Tracheal epithelial cell (primary cell): ENCODE results near the gene MATN4. TPM values are rescaled to one million over a fixed set of nuclear protein-coding genes. Genes with fewer than 3 reads are reported as not detected.

Experiments
- total RNA-seq: library from RNA; depleted of rRNA; stranded (reverse); fragments of >200 nt; gene quantifications from 2 replicates; pipeline ENCODE4 v1.2.1, GENCODE V29; 2014

The MATN4 gene, protein sequence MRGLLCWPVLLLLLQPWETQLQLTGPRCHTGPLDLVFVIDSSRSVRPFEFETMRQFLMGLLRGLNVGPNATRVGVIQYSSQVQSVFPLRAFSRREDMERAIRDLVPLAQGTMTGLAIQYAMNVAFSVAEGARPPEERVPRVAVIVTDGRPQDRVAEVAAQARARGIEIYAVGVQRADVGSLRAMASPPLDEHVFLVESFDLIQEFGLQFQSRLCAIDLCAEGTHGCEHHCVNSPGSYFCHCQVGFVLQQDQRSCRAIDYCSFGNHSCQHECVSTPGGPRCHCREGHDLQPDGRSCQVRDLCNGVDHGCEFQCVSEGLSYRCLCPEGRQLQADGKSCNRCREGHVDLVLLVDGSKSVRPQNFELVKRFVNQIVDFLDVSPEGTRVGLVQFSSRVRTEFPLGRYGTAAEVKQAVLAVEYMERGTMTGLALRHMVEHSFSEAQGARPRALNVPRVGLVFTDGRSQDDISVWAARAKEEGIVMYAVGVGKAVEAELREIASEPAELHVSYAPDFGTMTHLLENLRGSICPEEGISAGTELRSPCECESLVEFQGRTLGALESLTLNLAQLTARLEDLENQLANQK
- total RNA-seq = 0.21 TPM in 1 of 2 replicates, not detected in the other

DNA sequence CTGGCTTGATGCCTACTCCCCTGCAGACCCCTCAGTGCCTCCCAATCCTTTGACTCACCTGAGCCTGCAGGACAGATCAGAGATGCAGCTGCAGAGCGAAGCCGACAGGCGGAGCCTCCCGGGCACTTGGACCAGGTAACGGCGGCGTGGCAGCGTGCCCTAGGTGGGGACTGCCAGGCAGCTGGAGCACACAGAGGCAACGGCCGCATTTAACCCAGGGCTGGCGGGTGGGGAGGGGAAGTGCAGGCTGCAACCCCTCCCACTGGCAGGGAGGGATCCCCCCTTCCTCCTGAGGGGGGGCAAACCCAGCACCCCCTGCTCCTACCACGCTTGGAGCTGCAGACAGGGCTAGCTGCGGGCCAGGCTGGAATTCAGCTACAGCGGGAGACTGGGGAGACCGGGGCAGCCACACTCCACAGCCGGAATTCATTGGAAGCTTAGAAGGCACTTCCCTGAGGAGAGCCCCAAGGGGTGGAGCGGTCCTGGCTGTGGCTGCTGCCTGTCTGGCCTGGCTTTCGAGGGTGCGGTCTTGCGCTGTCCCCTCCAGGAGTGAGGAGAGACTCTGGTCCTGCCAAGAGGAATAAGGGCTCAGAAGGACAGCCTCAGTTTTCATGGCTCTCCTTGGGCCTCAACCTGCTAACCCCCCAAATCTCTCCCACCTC is at the start of gene MATN4:
Gene MATN4 (minus strand): TSS at position 183 of the 662 bp plus-strand sequence. CDS start 2,717 bp downstream, outside the sequence.

DNA sequence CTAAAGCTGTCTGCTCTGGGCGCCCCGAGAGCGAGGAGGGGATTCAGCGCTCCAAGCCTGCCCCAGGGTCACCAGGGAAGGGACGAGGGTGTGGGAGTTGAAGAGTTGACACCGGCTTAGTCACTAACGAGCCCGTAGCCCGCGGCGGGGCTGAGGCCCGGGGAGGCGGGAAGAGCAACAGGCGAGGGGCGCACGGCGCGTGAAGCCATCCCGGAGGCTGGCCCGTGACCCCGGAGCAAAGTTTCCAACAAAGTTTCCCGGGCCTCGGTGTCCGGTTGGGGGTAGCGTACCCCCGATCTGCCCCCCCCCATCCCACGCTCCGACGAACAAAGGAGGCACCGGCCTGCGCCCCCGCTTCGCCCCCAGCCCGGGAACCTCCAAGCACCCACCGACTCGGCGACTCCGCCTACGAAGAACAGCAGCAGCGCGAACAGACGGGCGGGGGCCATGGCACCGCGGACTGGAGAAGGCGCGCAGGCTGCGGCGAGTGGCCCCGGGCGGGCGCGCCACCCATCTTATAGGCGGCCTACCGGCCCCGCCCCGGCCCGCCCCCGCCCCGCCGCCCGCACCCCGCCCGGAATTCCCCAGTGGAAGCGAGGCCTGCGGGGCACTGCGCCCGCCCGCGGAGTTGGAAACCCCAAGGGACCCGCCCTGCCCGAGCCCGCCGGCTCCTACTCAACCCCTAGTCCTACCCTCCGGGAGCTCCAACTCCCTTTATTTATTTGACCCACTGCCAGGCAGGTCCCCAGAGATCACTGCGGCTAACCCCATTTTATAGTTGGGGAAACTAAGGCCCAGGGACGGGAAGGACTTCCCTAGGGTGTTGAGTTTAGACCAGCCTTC is 40.1 kb upstream of the MATN4 start, which contains the start of gene SDC4:
Gene SDC4 (minus strand): TSS at position 489 of the 843 bp plus-strand sequence. CDS start 40 bp downstream, at position 449.

DNA sequence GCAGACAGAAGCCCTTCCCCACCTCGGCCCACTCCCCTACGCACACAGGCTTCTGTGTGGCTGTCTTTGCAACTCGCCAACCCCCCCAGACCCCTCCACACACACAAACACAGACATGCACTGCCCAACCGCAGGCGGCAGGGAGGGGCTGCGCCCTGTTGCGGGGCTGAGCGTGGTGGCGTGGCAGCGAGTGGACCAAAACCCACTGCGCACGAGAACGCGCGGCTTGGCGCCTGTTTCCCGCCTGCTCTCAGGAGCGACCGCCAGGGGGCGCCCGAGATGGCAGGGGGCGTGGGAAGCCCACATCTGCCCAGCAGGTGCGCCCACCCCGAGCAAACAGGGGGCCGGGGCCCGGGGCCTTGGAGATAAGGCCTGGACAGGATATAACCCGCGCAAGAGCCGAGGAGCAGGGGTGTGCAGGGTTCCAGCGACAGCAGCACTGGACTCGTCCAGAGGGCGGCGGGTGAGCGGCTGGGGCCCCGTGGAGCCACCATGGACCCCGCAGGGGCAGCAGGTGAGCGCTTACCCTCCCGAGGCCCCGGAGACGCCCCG is 1.6 kb downstream of the MATN4 start, which contains the start of gene RBPJL:
Gene RBPJL (plus strand): TSS at position 410 of the 552 bp plus-strand sequence. CDS start 83 bp downstream, at position 493.

DNA sequence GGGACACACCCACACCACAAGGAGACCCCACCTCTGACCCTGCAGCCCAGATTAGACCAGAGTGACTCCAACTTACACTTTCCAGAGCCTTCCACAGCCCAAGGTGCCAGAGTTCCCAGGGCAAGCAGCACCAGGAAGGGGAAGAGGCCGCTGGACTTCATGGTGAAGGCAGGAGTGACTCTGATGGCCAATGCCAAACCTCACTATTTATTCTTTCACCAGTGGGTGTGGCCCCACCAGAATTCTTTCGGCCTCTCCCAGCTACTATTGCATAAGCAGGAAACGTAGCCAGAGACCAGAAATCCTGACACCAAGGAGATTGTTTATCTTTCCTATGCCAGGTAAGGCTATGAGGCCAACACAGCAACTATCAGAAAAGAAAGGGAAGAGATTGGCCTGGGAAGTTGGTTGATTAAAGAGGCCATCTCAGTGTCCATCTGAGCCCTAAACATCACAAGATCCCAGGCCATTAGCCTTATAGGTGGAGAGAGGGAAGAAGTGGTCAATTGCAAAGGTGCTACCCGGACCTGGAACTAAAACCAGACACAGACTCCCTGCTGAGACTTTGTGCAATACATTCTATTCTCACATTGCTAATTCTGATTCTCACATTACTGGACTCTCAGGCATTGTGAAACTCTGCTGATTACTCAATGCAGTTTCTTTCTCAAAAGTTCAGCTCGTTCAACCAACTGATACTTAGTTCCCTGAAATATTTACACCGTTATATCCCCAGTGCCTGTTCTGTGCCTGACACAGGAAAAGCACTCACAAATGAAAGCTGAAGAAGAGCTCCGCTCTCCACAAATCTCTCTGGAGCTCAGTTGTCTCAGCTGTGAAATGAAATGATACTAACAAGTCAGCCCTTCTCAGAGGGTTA is 53.5 kb downstream of the MATN4 start, which contains the start of gene SLPI:
Gene SLPI (minus strand): TSS at position 182 of the 880 bp plus-strand sequence. CDS start 21 bp downstream, at position 161.

Other genes starting within 250 kb of the MATN4 start
- gene KCNS1, start 207.2 kb downstream of the MATN4 start, total RNA-seq = 1.1 and 3.9 TPM in 2 replicates
- gene WFDC5, start 193.1 kb downstream of the MATN4 start, total RNA-seq = 2.4 TPM in 1 of 2 replicates, not detected in the other
- 0.96 TPM in 1 of 2 replicates, not detected in the other for gene WFDC12, start 183.8 kb downstream of the MATN4 start, total RNA-seq
- gene PI3, start 133.4 kb downstream of the MATN4 start, total RNA-seq = 7.0 and 45.3 TPM in 2 replicates
- not detected in 2 replicates for gene SEMG1, start 101.3 kb downstream of the MATN4 start, total RNA-seq
- gene SEMG2, start 86.9 kb downstream of the MATN4 start, total RNA-seq = not detected in 2 replicates
- gene SLPI, start 53.7 kb downstream of the MATN4 start, total RNA-seq = 837 and 1,171 TPM in 2 replicates
- not detected in 2 replicates for gene RBPJL, start 1.5 kb downstream of the MATN4 start, total RNA-seq
- gene SDC4, start 40.1 kb upstream of the MATN4 start, total RNA-seq = 335 and 460 TPM in 2 replicates
- gene SYS1, start 54.9 kb upstream of the MATN4 start, total RNA-seq = 14.1 and 28.2 TPM in 2 replicates
- gene TP53TG5, start 70.0 kb upstream of the MATN4 start, total RNA-seq = under 0.01 and 0.21 TPM in 2 replicates
- gene DBNDD2, start 100.0 kb upstream of the MATN4 start, total RNA-seq = 22.6 and 22.7 TPM in 2 replicates
- gene PIGT, start 107.8 kb upstream of the MATN4 start, total RNA-seq = 22.2 and 23.4 TPM in 2 replicates
- gene WFDC2, start 161.5 kb upstream of the MATN4 start, total RNA-seq = 0.96 TPM in 1 of 2 replicates, not detected in the other
- not detected in 2 replicates for gene SPINT3, start 207.3 kb upstream of the MATN4 start, total RNA-seq
- not detected in 2 replicates for gene WFDC6, start 231.2 kb upstream of the MATN4 start, total RNA-seq
- not detected in 2 replicates for gene EPPIN, start 239.1 kb upstream of the MATN4 start, total RNA-seq